SK-N-SH treated with all-trans-retinoic acid at 6 μM for 48 hours (cell line): ENCODE results near the gene DNAI7.

Source experiments
- ARNTL ChIP-seq: fragments of 450-650 bp; formaldehyde crosslinking; IDR thresholded peaks from 2 replicates; pipeline ENCODE4 v1.5.0; 2020; ENCODE audit warnings: low read depth, mild to moderate bottlenecking, moderate library complexity, borderline replicate concordance
- ESRRG ChIP-seq: fragments of 250-450 bp; sonication (Bioruptor Pico); IDR thresholded peaks from 2 replicates; pipeline ENCODE4 v1.6.1; 2021; ENCODE audit warnings: mild to moderate bottlenecking
- ISL1 ChIP-seq: fragments of 250-450 bp; sonication (Bioruptor Pico); IDR thresholded peaks from 2 replicates; pipeline ENCODE4 v2.1.2; 2022; ENCODE audit warnings: mild to moderate bottlenecking, moderate library complexity
- RARB ChIP-seq: fragments of 250-450 bp; sonication (Bioruptor Pico); IDR thresholded peaks from 2 replicates; pipeline ENCODE4 v1.8.0; 2021; ENCODE audit warnings: mild to moderate bottlenecking, moderate library complexity
- ZC3H10 ChIP-seq: fragments of 250-450 bp; sonication (Bioruptor Pico); IDR thresholded peaks from 2 replicates; pipeline ENCODE4 v1.5.1; 2021; ENCODE audit warnings: mild to moderate bottlenecking, moderate library complexity
- ZFP3 ChIP-seq: fragments of 250-450 bp; sonication (Bioruptor Pico); IDR thresholded peaks from 2 replicates; pipeline ENCODE4 v1.5.0; 2020; ENCODE audit warnings: mild to moderate bottlenecking, moderate library complexity
- ZNF565 ChIP-seq: fragments of 450-650 bp; formaldehyde crosslinking; conservative IDR thresholded peaks from 2 replicates; pipeline ENCODE4 v1.5.0; 2020; ENCODE audit warnings: low read depth, mild to moderate bottlenecking, moderate library complexity
- ZNF70 ChIP-seq: fragments of 450-650 bp; formaldehyde crosslinking; IDR thresholded peaks from 2 replicates; pipeline ENCODE4 v1.5.0; 2020; ENCODE audit warnings: mild to moderate bottlenecking, moderate library complexity
- ZNF8 ChIP-seq: fragments of 450-650 bp; formaldehyde crosslinking; IDR thresholded peaks from 2 replicates; pipeline ENCODE4 v1.5.0; 2020; ENCODE audit warnings: mild to moderate bottlenecking, moderate library complexity
- TF ChIP-seq, protein P1 (sequence below): fragments of 250-450 bp; sonication (Bioruptor Pico); IDR thresholded peaks from 2 replicates; pipeline ENCODE4 v1.8.0; 2020; ENCODE audit warnings: mild to moderate bottlenecking, moderate library complexity, borderline replicate concordance
- TF ChIP-seq, protein P2 (sequence below): fragments of 250-450 bp; sonication (Bioruptor Pico); IDR thresholded peaks from 2 replicates; pipeline ENCODE4 v1.5.1; 2020; ENCODE audit warnings: low read depth, mild to moderate bottlenecking, moderate library complexity
- TF ChIP-seq, protein P3 (sequence below): fragments of 250-450 bp; sonication (Bioruptor Pico); IDR thresholded peaks from 2 replicates; pipeline ENCODE4 v1.8.0; 2021; ENCODE audit warnings: low read depth, mild to moderate bottlenecking, moderate library complexity, borderline replicate concordance

DNA sequence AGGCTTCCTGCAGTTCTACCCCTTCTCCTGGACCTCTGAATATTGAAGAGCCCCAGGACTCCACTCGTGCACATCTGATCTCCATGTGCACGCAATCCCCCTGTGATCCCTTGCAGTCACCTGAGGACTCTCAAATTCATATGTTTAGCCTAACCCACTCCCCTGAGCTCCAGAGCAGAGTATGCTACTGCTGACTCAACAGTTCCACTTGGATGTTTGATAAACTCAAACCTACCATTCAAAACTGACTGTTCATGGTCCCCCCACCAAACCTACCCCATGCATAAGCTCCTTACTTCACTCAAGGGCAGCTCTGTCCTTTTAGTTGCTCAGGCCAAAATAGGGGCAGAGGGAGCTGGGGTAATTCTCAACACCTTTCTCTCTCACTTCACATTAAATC lies 96.0 kb downstream of the DNAI7 start:
- no peak for TF ChIP-seq ISL1
- TF ChIP-seq, protein P1, sequence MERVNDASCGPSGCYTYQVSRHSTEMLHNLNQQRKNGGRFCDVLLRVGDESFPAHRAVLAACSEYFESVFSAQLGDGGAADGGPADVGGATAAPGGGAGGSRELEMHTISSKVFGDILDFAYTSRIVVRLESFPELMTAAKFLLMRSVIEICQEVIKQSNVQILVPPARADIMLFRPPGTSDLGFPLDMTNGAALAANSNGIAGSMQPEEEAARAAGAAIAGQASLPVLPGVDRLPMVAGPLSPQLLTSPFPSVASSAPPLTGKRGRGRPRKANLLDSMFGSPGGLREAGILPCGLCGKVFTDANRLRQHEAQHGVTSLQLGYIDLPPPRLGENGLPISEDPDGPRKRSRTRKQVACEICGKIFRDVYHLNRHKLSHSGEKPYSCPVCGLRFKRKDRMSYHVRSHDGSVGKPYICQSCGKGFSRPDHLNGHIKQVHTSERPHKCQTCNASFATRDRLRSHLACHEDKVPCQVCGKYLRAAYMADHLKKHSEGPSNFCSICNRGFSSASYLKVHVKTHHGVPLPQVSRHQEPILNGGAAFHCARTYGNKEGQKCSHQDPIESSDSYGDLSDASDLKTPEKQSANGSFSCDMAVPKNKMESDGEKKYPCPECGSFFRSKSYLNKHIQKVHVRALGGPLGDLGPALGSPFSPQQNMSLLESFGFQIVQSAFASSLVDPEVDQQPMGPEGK (CRISPR knock-in tag): no peak
- TF ChIP-seq RARB (CRISPR knock-in tag): no peak
- TF ChIP-seq ESRRG (CRISPR knock-in tag): no peak
- no peak for TF ChIP-seq ARNTL
- TF ChIP-seq, protein P2, sequence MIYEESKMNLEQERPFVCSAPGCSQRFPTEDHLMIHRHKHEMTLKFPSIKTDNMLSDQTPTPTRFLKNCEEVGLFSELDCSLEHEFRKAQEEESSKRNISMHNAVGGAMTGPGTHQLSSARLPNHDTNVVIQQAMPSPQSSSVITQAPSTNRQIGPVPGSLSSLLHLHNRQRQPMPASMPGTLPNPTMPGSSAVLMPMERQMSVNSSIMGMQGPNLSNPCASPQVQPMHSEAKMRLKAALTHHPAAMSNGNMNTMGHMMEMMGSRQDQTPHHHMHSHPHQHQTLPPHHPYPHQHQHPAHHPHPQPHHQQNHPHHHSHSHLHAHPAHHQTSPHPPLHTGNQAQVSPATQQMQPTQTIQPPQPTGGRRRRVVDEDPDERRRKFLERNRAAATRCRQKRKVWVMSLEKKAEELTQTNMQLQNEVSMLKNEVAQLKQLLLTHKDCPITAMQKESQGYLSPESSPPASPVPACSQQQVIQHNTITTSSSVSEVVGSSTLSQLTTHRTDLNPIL (CRISPR knock-in tag): no peak
- no peak for TF ChIP-seq ZNF565 (CRISPR knock-in tag)
- no peak for TF ChIP-seq ZC3H10 (CRISPR knock-in tag)
- TF ChIP-seq ZFP3 (CRISPR knock-in tag): no peak
- no peak for TF ChIP-seq ZNF8 (CRISPR knock-in tag)
- TF ChIP-seq, protein P3, sequence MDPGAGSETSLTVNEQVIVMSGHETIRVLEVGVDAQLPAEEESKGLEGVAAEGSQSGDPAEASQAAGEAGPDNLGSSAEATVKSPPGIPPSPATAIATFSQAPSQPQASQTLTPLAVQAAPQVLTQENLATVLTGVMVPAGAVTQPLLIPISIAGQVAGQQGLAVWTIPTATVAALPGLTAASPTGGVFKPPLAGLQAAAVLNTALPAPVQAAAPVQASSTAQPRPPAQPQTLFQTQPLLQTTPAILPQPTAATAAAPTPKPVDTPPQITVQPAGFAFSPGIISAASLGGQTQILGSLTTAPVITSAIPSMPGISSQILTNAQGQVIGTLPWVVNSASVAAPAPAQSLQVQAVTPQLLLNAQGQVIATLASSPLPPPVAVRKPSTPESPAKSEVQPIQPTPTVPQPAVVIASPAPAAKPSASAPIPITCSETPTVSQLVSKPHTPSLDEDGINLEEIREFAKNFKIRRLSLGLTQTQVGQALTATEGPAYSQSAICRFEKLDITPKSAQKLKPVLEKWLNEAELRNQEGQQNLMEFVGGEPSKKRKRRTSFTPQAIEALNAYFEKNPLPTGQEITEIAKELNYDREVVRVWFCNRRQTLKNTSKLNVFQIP: no peak
- no peak for TF ChIP-seq ZNF70 (CRISPR knock-in tag)
